NCI-H1694 treated with DMSO at 0.1 percent for 48 hours (cell line): ENCODE results near the gene STX8.

Experiments
- DNase-seq: peaks from one replicate; lab custom pipeline; 2025; lab: John Stamatoyannopoulos, UW

The STX8 gene

GRCh38 chr17:9292561-9292941 lies 283.1 kb downstream of the STX8 start:
- DNase-seq: no peak

- peak; percentile 2 for DNase-seq
These were observed 283.6 kb downstream of the STX8 start for GRCh38 chr17:9291912-9292560.

- DNase-seq: no peak
These were observed 285.4 kb downstream of the STX8 start for GRCh38 chr17:9290226-9290613.

GRCh38 chr17:9287306-9287705 lies 288.3 kb downstream of the STX8 start:
- DNase-seq: no peak

GRCh38 chr17:9286434-9286833 lies 289.2 kb downstream of the STX8 start:
- DNase-seq: no peak

- no peak for DNase-seq
These were observed 289.8 kb downstream of the STX8 start for GRCh38 chr17:9285602-9286427.

GRCh38 chr17:9284884-9285283 lies 290.7 kb downstream of the STX8 start:
- no peak for DNase-seq

- DNase-seq: no peak
These were observed 291.7 kb downstream of the STX8 start for GRCh38 chr17:9283909-9284308.

GRCh38 chr17:9279893-9280292 lies 295.7 kb downstream of the STX8 start:
- DNase-seq: no peak

GRCh38 chr17:9274973-9275372 lies 300.6 kb downstream of the STX8 start:
- DNase-seq: no peak

GRCh38 chr17:9273428-9274391 lies 301.9 kb downstream of the STX8 start:
- DNase-seq: no peak

- DNase-seq: no peak
These were observed 303.0 kb downstream of the STX8 start for GRCh38 chr17:9272501-9273200.

- DNase-seq: no peak
These were observed 303.6 kb downstream of the STX8 start for GRCh38 chr17:9271989-9272388.

GRCh38 chr17:9270921-9271320 lies 304.7 kb downstream of the STX8 start:
- DNase-seq: no peak

- no peak for DNase-seq
These were observed 306.1 kb downstream of the STX8 start for GRCh38 chr17:9269350-9270035.

GRCh38 chr17:9268546-9268945 lies 307.1 kb downstream of the STX8 start:
- DNase-seq: no peak

GRCh38 chr17:9266697-9267117 lies 308.9 kb downstream of the STX8 start:
- no peak for DNase-seq

- DNase-seq: no peak
These were observed 309.5 kb downstream of the STX8 start for GRCh38 chr17:9266031-9266680.

GRCh38 chr17:9261081-9262012 lies 314.3 kb downstream of the STX8 start:
- no peak for DNase-seq

GRCh38 chr17:9259419-9259818 lies 316.2 kb downstream of the STX8 start:
- DNase-seq: no peak
